ENCODE measurements around the gene ADAMTS9.

Gene ADAMTS9

GRCh38 chr3:64645243-64645642 is 42.6 kb downstream of the ADAMTS9 start:
- no peak for DNase-seq (ENCODE audit: low spot score)
- no peak for TF ChIP-seq CTCF (IDR thresholded peaks at IDR 0.05; ENCODE audit: extremely low read depth, missing control alignments)

- no peak for TF ChIP-seq CTCF (IDR thresholded peaks at IDR 0.05; ENCODE audit: extremely low read depth, missing control alignments)
- no peak for DNase-seq (ENCODE audit: low spot score)
Observed at GRCh38 chr3:64644483-64644882, 43.3 kb downstream of the ADAMTS9 start.

- DNase-seq (ENCODE audit: low spot score) = no peak
- TF ChIP-seq CTCF (IDR thresholded peaks at IDR 0.05; ENCODE audit: extremely low read depth, missing control alignments) = no peak
Observed at GRCh38 chr3:64642327-64643151, 45.3 kb downstream of the ADAMTS9 start.

- no peak for DNase-seq (ENCODE audit: low spot score)
- TF ChIP-seq CTCF (IDR thresholded peaks at IDR 0.05; ENCODE audit: extremely low read depth, missing control alignments) = no peak
Observed at GRCh38 chr3:64638981-64639481, 48.8 kb downstream of the ADAMTS9 start.

GRCh38 chr3:64638511-64638910 is 49.3 kb downstream of the ADAMTS9 start:
- no peak for TF ChIP-seq CTCF (IDR thresholded peaks at IDR 0.05; ENCODE audit: extremely low read depth, missing control alignments)
- no peak for DNase-seq (ENCODE audit: low spot score)

- DNase-seq (ENCODE audit: low spot score) = no peak
- no peak for TF ChIP-seq CTCF (IDR thresholded peaks at IDR 0.05; ENCODE audit: extremely low read depth, missing control alignments)
Observed at GRCh38 chr3:64634417-64634816, 53.4 kb downstream of the ADAMTS9 start.

GRCh38 chr3:64631951-64632350 is 55.8 kb downstream of the ADAMTS9 start:
- no peak for TF ChIP-seq CTCF (IDR thresholded peaks at IDR 0.05; ENCODE audit: extremely low read depth, missing control alignments)
- no peak for DNase-seq (ENCODE audit: low spot score)

All from GM20000 (cell line).